Pancreas (tissue), 10 donors: ENCODE data around the gene SLC5A2. TPM values are rescaled to one million over a fixed set of nuclear protein-coding genes. Genes with fewer than 3 reads are reported as not detected.

Experiments used
- ATAC-seq, 4 donors: fragments of 200-7000 bp; cut with Tn5 transposase; one replicate each; pipeline versions ENCODE4 v1.8.0 to v1.9.1; 2020; ENCODE audit warnings: mild to moderate bottlenecking in 4 of 4, moderate library complexity in 4 of 4
- DNase-seq, 6 donors: peaks; one replicate each; pipeline ENCODE4 v3.0.0-alpha.2; 2020
- FAIRE-seq: peaks from 2 replicates; lab custom pipeline; 2012; peaks lifted over from hg19 to GRCh38; lab: Jason Lieb, UNC
- H3K27ac ChIP-seq, 4 donors: fragments of 200-600 bp; sonication (generic); 1 replicate in 3 of 4; 2 replicates in 1 of 4; pipeline versions ENCODE4 v1.5.0 to v1.8.0; 2020
- H3K27me3 ChIP-seq, 4 donors: fragments of 200-600 bp; one replicate each; pipeline ENCODE4 v1.8.0; 2021
- H3K36me3 ChIP-seq, 3 donors: fragments of 200-600 bp; sonication (generic) in 1 of 3; one replicate each; pipeline versions ENCODE4 v1.5.0 to v1.8.0; 2020 to 2021
- H3K4me1 ChIP-seq, 3 donors: fragments of 200-600 bp; one replicate each; pipeline ENCODE4 v1.8.0; 2021
- H3K4me3 ChIP-seq, 4 donors: fragments of 200-600 bp; sonication (generic) in 2 of 4; one replicate each; pipeline versions ENCODE4 v1.5.0 to v1.8.0; 2020 to 2021
- H3K9me3 ChIP-seq, 4 donors: fragments of 200-600 bp; one replicate each; pipeline ENCODE4 v1.8.0; 2021
- CTCF ChIP-seq, 4 donors: fragments of 200-600 bp; sonication (generic) in 3 of 4; IDR thresholded peaks; one replicate each; pipeline versions ENCODE4 v1.5.0 to v1.8.0; 2021; ENCODE audit warnings: antibody characterized with exemption in 4 of 4
- WGBS, 2 donors: extraction: QIAGEN DNeasy Blood & Tissue Kit; methylation state at CpG; one replicate each; pipeline ENCODE4 v1.1.7; 2013; 5-methylcytosine and 5-hydroxymethylcytosine counted together
- intact Hi-C, 3 donors: fragments of 100-400 bp; cut with DNase I; formaldehyde crosslinking; loops; one replicate each; pipeline versions ENCODE4 v1.11.1 to v1.14.2; 2022
- polyA plus RNA-seq, 2 donors: library from polyadenylated mRNA; stranded (reverse); fragments of 200-250 nt; gene quantifications; one replicate each; pipeline ENCODE4 v1.2.3, GENCODE V29; 2013
- total RNA-seq, 6 donors: library from RNA; stranded (reverse); fragmentation: NEBNext Ultra II Directional in 4 of 6; extraction: Animal tissue kit (Norgen Biotek cat#: 25700) in 4 of 6; gene quantifications; one replicate each; pipeline versions ENCODE4 v1.2.1 to v1.2.4, GENCODE V29; 2021 to 2023
- donor health status: healthy with polysubstance abuse.
- donor health status: DM: no; HTN: no; CAD: no; lungs with moderate emphysema.
- donor health status: DM: no; HTN: no; CAD: no.
- donor health status: control.
- donor health status: control.
- donor health status: Bipolar disorder and iron deficiency.
- donor health status: DM: yes; HTN: yes; CAD: no.
- donor health status: DM: no; HTN: no; CAD: no.
- donor health status: DM: no; HTN: no; CAD: no.
- donor health status: DM: yes; HTN: yes; CAD: no.

SLC5A2 gene
- total and polyA plus RNA-seq, 8 donors: 0.35 to 4.9 (median 0.64) TPM

GRCh38 chr16:31460582-31461002, 22.3 kb upstream of the SLC5A2 start:
- H3K4me3 ChIP-seq: peak overlapping the region in 3 of 4 donors; percentile 20 to 75 (median 75)
- H3K9me3 ChIP-seq: no peaks in the 10 kb centered on the region
- H3K4me1 ChIP-seq: peaks cover 12 to 29% (median 22%) of the 10 kb centered on the region in 3 donors
- 33 to 44% methylated on average over 8 of the region's 8 CpGs for WGBS, 2 donors
- no peaks in the 10 kb centered on the region for H3K27me3 ChIP-seq
- FAIRE-seq (peak; percentile 9), DNase-seq (peak in 1 of 6 donors; percentile 21), ATAC-seq (no peak)
- intact Hi-C loops: no loop called here
- peaks cover 0 to 9% (median 0%) of the 10 kb centered on the region in 3 donors for H3K36me3 ChIP-seq
- peak overlapping the region in 2 of 4 donors; percentile 100 for H3K27ac ChIP-seq
- peak; percentile 21 to 50 (median 34) for TF ChIP-seq CTCF (IDR thresholded peaks at IDR 0.05)

- intact Hi-C loops: no loop called here
- Histone ChIP-seq H3K9me3 (no peaks in the 10 kb centered on the region), H3K27ac (no peak overlapping the region), H3K4me1 (peaks cover 11 to 23% (median 22%) of the 10 kb centered on the region in 3 donors), H3K36me3 (peaks cover 0 to 9% (median 0%) of the 10 kb centered on the region in 3 donors), H3K27me3 (no peaks in the 10 kb centered on the region), H3K4me3 (no peak overlapping the region)
- DNase-seq: peak in 1 of 6 donors; percentile 5
- FAIRE-seq: no peak
- no peak for TF ChIP-seq CTCF (IDR thresholded peaks at IDR 0.05)
- WGBS, 2 donors: 76 to 86% methylated on average over 10 of the region's 10 CpGs
- ATAC-seq: no peak
These were observed 21.6 kb upstream of the SLC5A2 start for GRCh38 chr16:31461201-31461920.

- Histone ChIP-seq H3K27ac (no peak overlapping the region), H3K27me3 (no peaks in the 10 kb centered on the region), H3K4me1 (peaks cover 6 to 15% (median 15%) of the 10 kb centered on the region in 3 donors), H3K36me3 (peaks cover 0 to 9% (median 0%) of the 10 kb centered on the region in 3 donors), H3K9me3 (no peaks in the 10 kb centered on the region), H3K4me3 (no peak overlapping the region)
- intact Hi-C loops: no loop called here
- no peak for ATAC-seq
- DNase-seq: peak in 1 of 6 donors; percentile 76
- FAIRE-seq: no peak
- 86 to 92% methylated on average over 33 to 35 of the region's 35 CpGs for WGBS, 2 donors
- TF ChIP-seq CTCF (IDR thresholded peaks at IDR 0.05): no peak
These were observed 20.8 kb upstream of the SLC5A2 start for GRCh38 chr16:31461921-31462804.

- intact Hi-C loops: no loop called here
- no peak for FAIRE-seq
- no peak for DNase-seq
- H3K9me3 ChIP-seq: no peaks in the 10 kb centered on the region
- no peak overlapping the region for H3K4me3 ChIP-seq
- no peaks in the 10 kb centered on the region for H3K27me3 ChIP-seq
- peaks cover 0 to 9% (median 0%) of the 10 kb centered on the region in 3 donors for H3K36me3 ChIP-seq
- TF ChIP-seq CTCF (IDR thresholded peaks at IDR 0.05): no peak
- H3K4me1 ChIP-seq: peaks cover 0 to 8% (median 6%) of the 10 kb centered on the region in 3 donors
- no peak overlapping the region for H3K27ac ChIP-seq
- WGBS, 2 donors: 94 to 95% methylated on average over 34 to 36 of the region's 36 CpGs
- ATAC-seq: no peak
These were observed 18.6 kb upstream of the SLC5A2 start for GRCh38 chr16:31464348-31464769.
